ACC112 (cell line): Measurements from ENCODE around the gene ATP5MK.

Experiments
- H2AFZ ChIP-seq: fragments of 200-600 bp; sonication (generic); one replicate; pipeline ENCODE4 v1.6.0; 2017; ENCODE audit warnings: antibody characterized with exemption, low read length; ENCODE audit not compliant: unreplicated experiment
- H3K27ac ChIP-seq: fragments of 200-600 bp; sonication (generic); 2 replicates; pipeline ENCODE4 v1.5.1; 2014; ENCODE audit warnings: low read depth, mild to moderate bottlenecking, antibody characterized with exemption, low read length, moderate library complexity
- H3K27me3 ChIP-seq: fragments of 200-600 bp; sonication (generic); 2 replicates; pipeline ENCODE4 v1.6.1; 2014; ENCODE audit warnings: mild to moderate bottlenecking, antibody characterized with exemption, low read length, moderate library complexity, mixed read lengths; ENCODE audit not compliant: insufficient read depth
- H3K36me3 ChIP-seq: fragments of 200-600 bp; sonication (generic); 2 replicates; pipeline ENCODE4 v1.6.1; 2016; ENCODE audit warnings: mild to moderate bottlenecking, antibody characterized with exemption, low read length, moderate library complexity, mixed read lengths; ENCODE audit not compliant: insufficient read depth
- H3K4me1 ChIP-seq: fragments of 200-600 bp; sonication (generic); one replicate; pipeline ENCODE4 v1.6.1; 2016; ENCODE audit warnings: low read length, mixed read lengths; ENCODE audit not compliant: insufficient read depth, unreplicated experiment, control insufficient read depth
- H3K4me3 ChIP-seq: fragments of 200-600 bp; sonication (generic); 2 replicates; pipeline ENCODE4 v1.5.1; 2014; ENCODE audit warnings: mild to moderate bottlenecking, low read depth, low read length
- H3K79me2 ChIP-seq: fragments of 200-600 bp; sonication (generic); one replicate; pipeline ENCODE4 v1.6.0; 2016; ENCODE audit warnings: low read length; ENCODE audit not compliant: control insufficient read depth, unreplicated experiment, insufficient read depth

The ATP5MK gene, protein sequence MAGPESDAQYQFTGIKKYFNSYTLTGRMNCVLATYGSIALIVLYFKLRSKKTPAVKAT

DNA sequence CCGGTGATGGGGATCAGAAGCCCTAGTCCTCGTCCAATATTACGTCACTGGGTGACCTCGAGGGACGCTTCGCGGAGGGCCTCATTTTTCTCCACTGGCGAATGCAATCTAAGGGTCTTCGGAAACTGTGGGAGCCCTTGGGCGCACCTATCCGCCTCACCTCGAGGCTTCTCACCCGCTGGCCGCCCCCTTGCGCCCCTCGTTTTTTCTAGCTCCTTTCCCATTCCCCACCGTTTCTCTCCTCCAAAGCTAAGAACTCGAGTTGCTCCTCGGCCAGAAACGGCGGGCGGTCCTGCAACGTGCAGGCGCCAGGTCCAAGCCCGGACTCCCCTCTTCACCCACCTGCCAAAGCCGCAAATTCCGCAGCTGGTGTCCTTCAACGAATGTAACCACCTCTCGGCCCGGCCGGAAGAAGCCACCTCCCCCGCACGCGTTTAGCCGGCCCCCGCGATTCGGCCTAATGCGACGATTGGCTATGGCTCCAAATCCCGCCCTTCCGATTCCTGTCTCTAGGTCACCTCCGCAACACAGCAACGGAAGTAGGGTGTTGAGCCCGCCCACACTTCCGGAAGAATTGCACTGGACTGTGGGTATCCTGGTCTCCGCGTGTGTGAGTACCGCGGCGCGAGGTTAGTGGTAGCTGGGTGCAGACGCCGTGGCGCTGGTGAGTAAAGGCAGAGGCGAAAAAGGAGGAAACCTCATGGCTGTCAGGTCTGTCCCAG lies at the start of gene ATP5MK, which contains the start of gene PDCD11:
Gene ATP5MK, minus strand, starts transcription at position 409 of the 722 bp plus-strand sequence. CDS start 4,018 bp downstream, outside the sequence.
Gene PDCD11, plus strand, starts transcription at position 560 of the 722 bp plus-strand sequence. CDS start 1,801 bp downstream, outside the sequence.
- peak within 1 kb of the TSS; percentile 50; the same call in 1 of the 2 replicates for H3K27ac ChIP-seq
- peaks cover 30% of the 10 kb centered on the region for H3K4me1 ChIP-seq
- H3K36me3 ChIP-seq: peaks cover 22% of the 10 kb centered on the region
- peaks cover 69% of the 10 kb centered on the region for H3K79me2 ChIP-seq
- peak within 1 kb of the TSS; percentile 86 for H3K4me3 ChIP-seq
- H3K27me3 ChIP-seq: no peaks in the 10 kb centered on the region
- H2AFZ ChIP-seq: peak within 1 kb of the TSS; percentile 71

DNA sequence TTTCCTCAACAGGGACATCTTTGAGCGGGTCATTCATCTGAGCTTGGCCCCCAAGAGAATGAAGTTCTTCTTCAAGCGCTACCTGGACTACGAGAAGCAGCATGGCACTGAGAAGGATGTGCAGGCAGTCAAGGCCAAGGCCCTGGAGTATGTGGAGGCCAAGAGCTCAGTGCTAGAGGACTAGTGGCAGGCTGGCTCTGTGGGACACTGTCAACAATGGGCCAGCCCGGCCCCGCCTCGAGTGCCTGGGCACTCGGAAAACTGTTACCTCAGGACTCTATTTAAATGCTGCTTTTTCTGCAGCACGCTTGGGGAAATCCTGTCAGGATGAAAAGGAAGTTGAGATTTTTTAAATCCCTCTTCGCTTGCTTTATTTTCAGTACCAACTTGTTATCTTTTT lies 49.1 kb upstream of the ATP5MK start:
- Histone ChIP-seq H2AFZ (no peak overlapping the region), H3K27ac (peak overlapping the region; percentile 88), H3K4me3 (no peak overlapping the region), H3K27me3 (no peaks in the 10 kb centered on the region), H3K79me2 (peaks cover 18% of the 10 kb centered on the region), H3K4me1 (peaks cover 54% of the 10 kb centered on the region), H3K36me3 (peaks cover 36% of the 10 kb centered on the region; the same call in 1 of the 2 replicates)

DNA sequence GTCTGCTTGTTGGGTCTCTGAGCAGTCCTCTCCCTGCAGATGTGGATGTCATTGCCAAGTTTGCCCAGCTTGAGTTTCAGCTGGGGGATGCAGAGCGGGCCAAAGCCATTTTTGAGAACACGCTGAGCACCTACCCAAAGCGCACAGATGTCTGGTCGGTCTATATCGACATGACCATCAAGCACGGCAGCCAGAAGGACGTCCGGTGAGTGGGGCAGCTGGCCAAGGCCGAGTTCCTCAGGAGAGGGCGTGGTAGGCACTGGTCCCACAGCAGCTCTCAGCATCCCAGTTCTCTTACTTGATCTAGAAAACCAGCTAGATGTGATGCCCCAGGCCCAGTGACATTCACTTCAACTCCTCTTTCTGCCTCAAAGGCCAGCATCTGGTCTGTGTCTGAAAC lies 48.2 kb upstream of the ATP5MK start:
- peaks cover 45% of the 10 kb centered on the region for H3K4me1 ChIP-seq
- H3K36me3 ChIP-seq: peaks cover 32% of the 10 kb centered on the region; the same call in 1 of the 2 replicates
- no peak overlapping the region for H3K4me3 ChIP-seq
- H2AFZ ChIP-seq: no peak overlapping the region
- H3K27ac ChIP-seq: no peak overlapping the region
- no peaks in the 10 kb centered on the region for H3K27me3 ChIP-seq
- peaks cover 9% of the 10 kb centered on the region for H3K79me2 ChIP-seq

DNA sequence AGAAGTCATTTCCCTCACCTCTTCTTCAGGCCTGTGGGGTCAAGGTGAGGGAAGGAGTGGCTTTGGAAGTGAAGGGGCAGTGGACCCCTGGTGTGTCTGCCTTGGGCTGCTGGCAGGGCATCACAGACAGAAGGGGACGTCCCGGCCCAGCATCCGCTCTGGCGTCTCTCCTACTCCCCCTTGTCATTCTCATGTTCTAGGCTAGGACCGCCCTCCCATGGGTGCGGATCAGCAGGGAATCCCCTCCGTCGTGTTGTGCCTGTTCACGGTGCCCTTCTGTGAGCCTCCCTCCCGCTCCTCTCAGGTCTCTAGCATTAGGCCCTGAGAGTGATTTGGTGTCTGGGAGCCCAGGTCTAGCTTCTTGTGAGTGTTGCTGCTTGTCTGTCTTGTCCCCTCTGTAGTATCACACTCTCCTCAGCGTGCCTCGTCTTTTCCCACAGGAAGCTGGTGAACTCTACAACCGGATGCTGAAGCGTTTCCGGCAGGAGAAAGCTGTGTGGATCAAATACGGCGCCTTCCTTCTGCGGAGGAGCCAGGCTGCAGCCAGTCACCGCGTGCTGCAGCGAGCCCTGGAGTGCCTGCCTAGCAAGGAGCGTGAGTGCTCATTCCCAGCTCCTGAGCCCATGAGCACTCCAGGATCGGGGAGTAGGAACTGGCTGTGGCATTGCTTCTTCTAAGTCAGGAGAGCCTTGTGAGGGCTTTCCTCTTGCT lies 47.4 kb upstream of the ATP5MK start:
- Histone ChIP-seq H3K4me3 (no peak overlapping the region), H3K36me3 (peaks cover 28% of the 10 kb centered on the region; the same call in 1 of the 2 replicates), H3K27ac (no peak overlapping the region), H3K4me1 (peaks cover 39% of the 10 kb centered on the region), H2AFZ (no peak overlapping the region), H3K27me3 (no peaks in the 10 kb centered on the region), H3K79me2 (peaks cover 4% of the 10 kb centered on the region)

DNA sequence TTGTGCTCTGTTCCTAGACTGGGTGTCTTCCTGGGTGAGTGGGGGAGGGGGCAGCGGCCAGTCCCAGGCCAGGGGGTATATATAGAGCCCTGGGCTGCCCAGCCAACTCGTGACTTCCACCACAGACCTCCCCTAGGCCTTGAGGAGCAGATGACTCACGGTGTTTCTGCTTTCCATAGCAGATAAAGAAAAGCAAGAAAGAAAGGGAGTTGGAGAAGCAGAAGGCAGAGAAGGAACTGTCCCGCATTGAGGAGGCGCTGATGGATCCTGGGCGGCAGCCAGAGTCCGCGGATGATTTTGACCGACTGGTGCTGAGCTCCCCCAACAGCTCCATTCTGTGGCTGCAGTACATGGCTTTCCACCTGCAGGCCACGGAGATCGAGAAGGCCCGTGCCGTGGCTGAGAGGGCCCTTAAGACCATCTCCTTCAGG lies 45.8 kb upstream of the ATP5MK start:
- no peak overlapping the region for H3K4me3 ChIP-seq
- peak overlapping the region; percentile 58; the same call in 1 of the 2 replicates for H3K27ac ChIP-seq
- H3K36me3 ChIP-seq: peaks cover 28% of the 10 kb centered on the region; the same call in 1 of the 2 replicates
- no peak overlapping the region for H2AFZ ChIP-seq
- no peaks in the 10 kb centered on the region for H3K79me2 ChIP-seq
- peaks cover 39% of the 10 kb centered on the region for H3K4me1 ChIP-seq
- H3K27me3 ChIP-seq: no peaks in the 10 kb centered on the region

DNA sequence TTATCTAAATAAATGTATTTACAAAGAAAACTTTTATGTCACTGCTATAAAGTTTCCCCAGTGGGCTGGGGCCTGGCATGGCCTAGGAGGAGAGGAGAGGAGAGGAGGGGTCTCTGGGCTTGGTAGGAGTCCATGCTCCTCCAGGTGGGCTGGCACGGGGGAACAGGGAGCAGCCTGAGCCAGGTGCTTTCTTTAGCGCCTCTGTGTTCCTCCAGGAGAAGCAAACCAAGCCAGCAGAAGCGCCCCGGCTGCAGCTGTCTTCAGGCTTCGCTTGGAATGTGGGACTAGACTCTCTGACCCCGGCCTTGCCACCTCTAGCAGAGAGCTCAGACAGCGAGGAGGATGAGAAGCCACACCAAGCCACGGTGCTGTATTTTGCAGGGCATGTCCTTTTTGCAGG lies 45.3 kb upstream of the ATP5MK start:
- Histone ChIP-seq H3K4me1 (peaks cover 36% of the 10 kb centered on the region), H3K4me3 (no peak overlapping the region), H3K79me2 (no peaks in the 10 kb centered on the region), H3K36me3 (peaks cover 28% of the 10 kb centered on the region; the same call in 1 of the 2 replicates), H3K27me3 (no peaks in the 10 kb centered on the region), H2AFZ (no peak overlapping the region), H3K27ac (peak overlapping the region; percentile 58; the same call in 1 of the 2 replicates)

DNA sequence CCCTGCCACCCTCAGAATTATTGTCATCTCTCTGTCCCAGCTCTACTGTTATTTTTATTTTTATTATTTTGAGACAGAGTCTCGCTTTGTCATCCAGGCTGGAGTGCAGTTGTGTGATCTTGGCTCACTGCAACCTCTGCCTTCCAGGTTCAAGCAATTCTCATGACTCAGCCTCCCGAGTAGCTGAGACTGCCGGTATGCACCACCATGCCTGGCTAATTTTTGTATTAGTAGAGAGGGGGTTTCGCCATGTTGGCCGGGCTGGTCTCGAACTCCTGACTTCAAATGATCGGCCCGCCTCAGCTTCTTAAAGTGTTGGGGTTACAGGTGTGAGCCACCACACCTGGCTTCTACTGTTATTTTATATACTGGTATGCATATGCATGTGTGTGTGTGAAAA lies 44.9 kb upstream of the ATP5MK start:
- H3K27ac ChIP-seq: peak overlapping the region; percentile 58; the same call in 1 of the 2 replicates
- no peaks in the 10 kb centered on the region for H3K79me2 ChIP-seq
- no peak overlapping the region for H2AFZ ChIP-seq
- H3K4me3 ChIP-seq: no peak overlapping the region
- no peaks in the 10 kb centered on the region for H3K27me3 ChIP-seq
- peaks cover 32% of the 10 kb centered on the region for H3K4me1 ChIP-seq
- peaks cover 28% of the 10 kb centered on the region; the same call in 1 of the 2 replicates for H3K36me3 ChIP-seq

DNA sequence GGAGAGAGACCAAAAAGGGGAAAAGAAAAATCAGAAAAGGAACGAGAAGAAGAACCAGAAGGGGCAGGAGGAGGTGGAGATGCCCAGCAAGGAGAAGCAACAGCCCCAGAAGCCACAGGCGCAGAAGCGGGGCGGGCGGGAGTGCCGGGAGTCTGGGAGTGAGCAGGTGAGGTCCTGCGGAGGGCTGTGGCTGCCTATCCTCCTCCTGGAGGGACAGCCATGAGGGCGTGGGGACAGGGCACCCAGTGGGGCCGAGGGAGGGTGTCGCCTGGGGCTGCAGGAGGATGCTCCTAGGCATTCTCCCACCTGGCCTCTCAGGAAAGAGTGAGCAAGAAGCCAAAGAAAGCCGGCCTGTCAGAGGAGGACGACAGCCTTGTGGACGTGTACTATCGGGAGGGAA lies 44.1 kb upstream of the ATP5MK start:
- Histone ChIP-seq H3K27me3 (no peaks in the 10 kb centered on the region), H3K36me3 (peaks cover 24% of the 10 kb centered on the region; the same call in 1 of the 2 replicates), H3K4me1 (peaks cover 29% of the 10 kb centered on the region), H3K27ac (peak overlapping the region; percentile 35; the same call in 1 of the 2 replicates), H3K4me3 (no peak overlapping the region), H2AFZ (no peak overlapping the region), H3K79me2 (no peaks in the 10 kb centered on the region)

DNA sequence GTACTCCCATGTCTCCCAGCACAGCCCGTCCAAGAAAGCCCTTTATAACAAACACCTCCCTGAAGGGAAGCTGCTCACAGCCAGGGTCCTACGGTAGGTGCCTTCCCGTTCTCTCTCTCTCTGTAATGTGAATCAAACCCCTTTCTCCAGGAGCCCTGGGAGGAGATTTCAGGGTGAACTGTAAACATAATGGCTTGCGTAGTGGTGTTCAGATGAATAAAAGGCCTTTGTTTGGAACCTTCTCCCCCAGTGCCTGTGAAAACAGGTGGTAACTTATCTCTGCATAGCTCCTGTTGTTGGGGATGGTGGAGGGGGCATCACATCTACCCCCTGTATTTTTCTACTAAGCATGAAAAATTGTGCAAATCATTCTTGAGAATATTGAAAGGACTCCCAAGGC lies 43.5 kb upstream of the ATP5MK start:
- Histone ChIP-seq H3K27ac (no peak overlapping the region), H3K4me3 (no peak overlapping the region), H3K79me2 (no peaks in the 10 kb centered on the region), H3K36me3 (peaks cover 23% of the 10 kb centered on the region), H3K4me1 (peaks cover 27% of the 10 kb centered on the region), H3K27me3 (no peaks in the 10 kb centered on the region), H2AFZ (no peak overlapping the region)

DNA sequence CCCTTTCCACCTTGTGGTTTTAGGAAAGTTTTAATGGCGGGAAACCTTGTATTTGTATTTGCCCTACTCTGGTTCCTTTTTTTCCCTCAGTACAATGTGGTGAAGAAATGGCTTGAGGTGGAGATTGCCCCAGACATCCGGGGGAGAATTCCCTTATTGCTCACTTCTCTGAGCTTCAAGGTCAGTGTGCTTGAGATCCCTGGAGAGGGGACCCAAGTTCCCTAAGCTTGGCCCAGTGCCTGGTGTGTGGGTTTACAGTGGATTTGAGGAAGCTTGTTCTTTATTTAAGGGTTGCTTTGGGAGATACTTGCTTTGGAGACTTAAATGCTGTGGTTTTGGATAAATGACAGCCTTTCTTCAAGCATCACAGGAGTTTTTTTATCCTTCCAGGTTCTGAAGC lies 37.6 kb upstream of the ATP5MK start:
- Histone ChIP-seq H2AFZ (no peak overlapping the region), H3K27me3 (no peaks in the 10 kb centered on the region), H3K36me3 (peaks cover 22% of the 10 kb centered on the region), H3K79me2 (no peaks in the 10 kb centered on the region), H3K27ac (peak overlapping the region; percentile 64), H3K4me3 (no peak overlapping the region), H3K4me1 (peaks cover 19% of the 10 kb centered on the region)
